ENCODE results near the gene BRF1. TPM values are rescaled to one million over a fixed set of nuclear protein-coding genes. Genes with fewer than 3 reads are reported as not detected.

BRF1 gene
- total RNA-seq, 2 experiments from 2014 or later = 23.7 to 26.4 TPM

GRCh38 chr14:105197211-105197641 is 103.6 kb downstream of the BRF1 start:
- Histone ChIP-seq H4K20me1 (ENCODE audit: insufficient read depth, low read length) (no peaks in the 10 kb centered on the region), H3K27ac (ENCODE audit: low read depth, low read length, poor library complexity, severe bottlenecking) (no peak overlapping the region), H3K9me2 (ENCODE audit: insufficient read depth, low read length) (no peaks in the 10 kb centered on the region), H3K9me3 (ENCODE audit: low read length) (no peaks in the 10 kb centered on the region), H2AFZ (ENCODE audit: low read length) (no peak overlapping the region), H3K79me2 (ENCODE audit: insufficient read depth, low read depth, low read length) (no peaks in the 10 kb centered on the region), H3K4me3 (ENCODE audit: low read depth, low read length, poor library complexity, severe bottlenecking) (no peak overlapping the region), H3K4me2 (ENCODE audit: low read length) (no peak overlapping the region), H3K36me3 (ENCODE audit: insufficient read depth, low read length) (no peaks in the 10 kb centered on the region), H3K4me1 (ENCODE audit: insufficient read depth, low read length, poor library complexity, severe bottlenecking) (peaks cover 22% of the 10 kb centered on the region)
- no TSS peak for BruUV-seq (replicated peaks)
- ChIA-PET CTCF (ENCODE audit: unreplicated experiment) (no interaction called here), POLR2A (no interaction called here)
- TF ChIP-seq EZH2phosphoT487 (IDR thresholded peaks at IDR 0.05; ENCODE audit: borderline replicate concordance, low read depth, low read length) (no peak), CTCF (conservative IDR thresholded peaks at IDR 0.05; ENCODE audit: low read length) (no peak)
- intact Hi-C loops (cut with micrococcal nuclease; ENCODE audit: unreplicated experiment) = no loop called here
- DNase-seq (ENCODE audit: low spot score) = no peak

- TF ChIP-seq EZH2phosphoT487 (IDR thresholded peaks at IDR 0.05; ENCODE audit: borderline replicate concordance, low read depth, low read length) = no peak
- TF ChIP-seq CTCF (conservative IDR thresholded peaks at IDR 0.05; ENCODE audit: low read length) = no peak
- intact Hi-C loops (cut with micrococcal nuclease; ENCODE audit: unreplicated experiment) = no loop called here
- no peak overlapping the region for H3K4me2 ChIP-seq (ENCODE audit: low read length)
- ChIA-PET POLR2A (no interaction called here), CTCF (ENCODE audit: unreplicated experiment) (no interaction called here)
- no peaks in the 10 kb centered on the region for H4K20me1 ChIP-seq (ENCODE audit: insufficient read depth, low read length)
- no peak overlapping the region for H2AFZ ChIP-seq (ENCODE audit: low read length)
- no peaks in the 10 kb centered on the region for H3K9me3 ChIP-seq (ENCODE audit: low read length)
- H3K4me3 ChIP-seq (ENCODE audit: low read depth, low read length, poor library complexity, severe bottlenecking) = no peak overlapping the region
- no peaks in the 10 kb centered on the region for H3K36me3 ChIP-seq (ENCODE audit: insufficient read depth, low read length)
- no peak for DNase-seq (ENCODE audit: low spot score)
- H3K79me2 ChIP-seq (ENCODE audit: insufficient read depth, low read depth, low read length) = no peaks in the 10 kb centered on the region
- BruUV-seq (replicated peaks) = no TSS peak
- no peaks in the 10 kb centered on the region for H3K9me2 ChIP-seq (ENCODE audit: insufficient read depth, low read length)
- peaks cover 22% of the 10 kb centered on the region for H3K4me1 ChIP-seq (ENCODE audit: insufficient read depth, low read length, poor library complexity, severe bottlenecking)
- H3K27ac ChIP-seq (ENCODE audit: low read depth, low read length, poor library complexity, severe bottlenecking) = no peak overlapping the region
Measured at GRCh38 chr14:105196265-105196960, 104.4 kb downstream of the BRF1 start.

GRCh38 chr14:105195522-105196264 is 105.1 kb downstream of the BRF1 start:
- intact Hi-C loops (cut with micrococcal nuclease; ENCODE audit: unreplicated experiment) = no loop called here
- ChIA-PET CTCF (ENCODE audit: unreplicated experiment) (no interaction called here), POLR2A (no interaction called here)
- no peak for TF ChIP-seq CTCF (conservative IDR thresholded peaks at IDR 0.05; ENCODE audit: low read length)
- TF ChIP-seq EZH2phosphoT487 (IDR thresholded peaks at IDR 0.05; ENCODE audit: borderline replicate concordance, low read depth, low read length) = no peak
- no peak for DNase-seq (ENCODE audit: low spot score)
- Histone ChIP-seq H3K27ac (ENCODE audit: low read depth, low read length, poor library complexity, severe bottlenecking) (no peak overlapping the region), H3K79me2 (ENCODE audit: insufficient read depth, low read depth, low read length) (no peaks in the 10 kb centered on the region), H4K20me1 (ENCODE audit: insufficient read depth, low read length) (no peaks in the 10 kb centered on the region), H3K4me3 (ENCODE audit: low read depth, low read length, poor library complexity, severe bottlenecking) (no peak overlapping the region), H3K9me3 (ENCODE audit: low read length) (no peaks in the 10 kb centered on the region), H3K36me3 (ENCODE audit: insufficient read depth, low read length) (no peaks in the 10 kb centered on the region), H3K4me1 (ENCODE audit: insufficient read depth, low read length, poor library complexity, severe bottlenecking) (peaks cover 22% of the 10 kb centered on the region), H2AFZ (ENCODE audit: low read length) (no peak overlapping the region), H3K4me2 (ENCODE audit: low read length) (no peak overlapping the region), H3K9me2 (ENCODE audit: insufficient read depth, low read length) (no peaks in the 10 kb centered on the region)
- BruUV-seq (replicated peaks) = no TSS peak

Data from OCI-LY7 (cell line).